Measurements from ENCODE around the gene MERTK. TPM values are rescaled to one million over a fixed set of nuclear protein-coding genes. Genes with fewer than 3 reads are reported as not detected.
A peak's percentile ranks its signal among the peaks of the same experiment; 100 is the strongest.
"Not testable (repeated sequence)": the region's sequence is repeated elsewhere in the genome, so short reads cannot be mapped to it uniquely, and the experiment has no call there.

Gene MERTK
- polyA plus RNA-seq, 1 experiment = 0.07 TPM

DNA sequence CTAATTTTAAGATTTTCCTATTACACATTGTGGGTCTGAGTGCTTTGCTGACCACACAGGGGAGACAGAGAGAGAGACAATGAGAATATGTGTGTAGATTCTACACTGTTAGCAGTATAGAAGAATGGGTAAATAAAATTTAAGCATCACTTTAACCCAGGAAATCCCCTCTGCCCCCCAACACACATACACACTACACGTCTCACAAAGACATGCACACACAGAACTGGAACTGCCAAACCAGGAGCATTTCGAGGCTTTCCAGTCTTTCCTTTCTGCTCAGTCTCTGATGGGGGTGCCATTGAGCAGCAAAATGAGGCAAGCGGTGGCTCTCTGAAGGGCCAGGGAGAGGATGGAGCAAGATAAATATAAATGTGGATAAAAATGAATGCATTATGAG lies 2.5 kb downstream of the MERTK start:
- H3K4me3 ChIP-seq (ENCODE audit: low read depth, low read length) = no peak overlapping the region
- peaks cover 25% of the 10 kb centered on the region for H3K27me3 ChIP-seq (ENCODE audit: control insufficient read depth, insufficient read depth, low read length)
- POLR2A ChIA-PET = no interaction called here
- TF ChIP-seq, protein P1, sequence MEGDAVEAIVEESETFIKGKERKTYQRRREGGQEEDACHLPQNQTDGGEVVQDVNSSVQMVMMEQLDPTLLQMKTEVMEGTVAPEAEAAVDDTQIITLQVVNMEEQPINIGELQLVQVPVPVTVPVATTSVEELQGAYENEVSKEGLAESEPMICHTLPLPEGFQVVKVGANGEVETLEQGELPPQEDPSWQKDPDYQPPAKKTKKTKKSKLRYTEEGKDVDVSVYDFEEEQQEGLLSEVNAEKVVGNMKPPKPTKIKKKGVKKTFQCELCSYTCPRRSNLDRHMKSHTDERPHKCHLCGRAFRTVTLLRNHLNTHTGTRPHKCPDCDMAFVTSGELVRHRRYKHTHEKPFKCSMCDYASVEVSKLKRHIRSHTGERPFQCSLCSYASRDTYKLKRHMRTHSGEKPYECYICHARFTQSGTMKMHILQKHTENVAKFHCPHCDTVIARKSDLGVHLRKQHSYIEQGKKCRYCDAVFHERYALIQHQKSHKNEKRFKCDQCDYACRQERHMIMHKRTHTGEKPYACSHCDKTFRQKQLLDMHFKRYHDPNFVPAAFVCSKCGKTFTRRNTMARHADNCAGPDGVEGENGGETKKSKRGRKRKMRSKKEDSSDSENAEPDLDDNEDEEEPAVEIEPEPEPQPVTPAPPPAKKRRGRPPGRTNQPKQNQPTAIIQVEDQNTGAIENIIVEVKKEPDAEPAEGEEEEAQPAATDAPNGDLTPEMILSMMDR (IDR thresholded peaks at IDR 0.05; ENCODE audit: insufficient read depth, low read depth, low read length) = peak; percentile 26; the same call in 1 of the 2 replicates
- CTCF ChIA-PET = interaction anchor here (0.8 to 2.1 kb wide), 5 partner anchors 13 to 151 kb away, joined by 3 to 8 read pairs (median 3); no protein-coding TSS in a partner anchor
- no peaks in the 10 kb centered on the region for H3K36me3 ChIP-seq (ENCODE audit: control insufficient read depth, insufficient read depth, low read length)
- no peak for DNase-seq (ENCODE audit: low read depth)

DNA sequence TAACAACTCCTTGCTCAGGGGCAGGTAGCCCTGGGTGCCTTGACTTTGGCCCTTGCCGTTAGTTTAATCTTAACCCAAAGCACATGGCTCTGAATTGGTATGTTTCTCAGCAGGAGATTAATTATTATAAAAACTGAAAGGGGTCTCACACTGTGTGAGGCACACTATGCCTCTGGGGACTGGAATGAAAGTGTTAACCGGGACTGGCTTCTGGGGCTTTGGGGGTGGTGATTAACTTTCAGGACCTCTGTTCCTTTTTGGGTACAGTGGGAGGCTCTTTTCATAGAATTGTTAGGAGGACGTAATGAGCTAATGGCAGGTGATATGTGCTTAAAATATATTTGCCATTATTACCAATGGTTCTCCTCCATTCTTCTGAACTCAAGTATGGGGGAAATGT lies 5.1 kb downstream of the MERTK start:
- peaks cover 29% of the 10 kb centered on the region for H3K27me3 ChIP-seq (ENCODE audit: control insufficient read depth, insufficient read depth, low read length)
- ChIA-PET POLR2A (interaction anchor here (0.6 kb wide), 1 partner anchor 244 kb away, joined by 3 read pairs; no protein-coding TSS in a partner anchor), CTCF (interaction anchor here (0.8 to 1.4 kb wide), 3 partner anchors 8 to 146 kb away, joined by 3 to 4 read pairs (median 3); no protein-coding TSS in a partner anchor)
- H3K4me3 ChIP-seq (ENCODE audit: low read depth, low read length) = no peak overlapping the region
- TF ChIP-seq, protein P1 (IDR thresholded peaks at IDR 0.05; ENCODE audit: insufficient read depth, low read depth, low read length) = no peak
- DNase-seq (ENCODE audit: low read depth) = no peak
- no peaks in the 10 kb centered on the region for H3K36me3 ChIP-seq (ENCODE audit: control insufficient read depth, insufficient read depth, low read length)

DNA sequence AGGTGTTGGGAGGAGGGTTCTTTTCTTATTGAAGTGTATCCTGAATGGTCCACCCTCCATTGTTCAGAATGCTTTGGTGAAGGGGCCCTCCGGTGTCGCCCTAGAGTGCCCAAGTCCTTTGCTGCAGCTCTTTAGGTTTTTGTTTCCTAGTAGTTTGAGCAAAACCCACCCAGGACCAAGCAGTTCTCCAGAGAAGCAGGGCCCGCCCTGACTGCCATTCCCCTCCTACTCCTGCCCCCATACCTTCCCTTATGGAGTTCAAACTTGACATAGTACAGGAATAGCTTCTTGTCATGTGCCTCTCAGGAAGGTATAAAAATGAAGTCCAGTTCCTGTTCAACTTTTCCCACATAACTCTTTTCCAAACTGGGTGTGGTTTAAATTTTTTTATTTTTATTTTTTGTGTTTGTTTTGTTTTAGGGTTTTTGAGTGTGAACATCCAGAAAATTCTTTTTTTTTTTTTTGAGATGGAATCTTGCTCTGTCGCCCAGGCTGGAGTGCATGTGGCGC lies 5.6 kb downstream of the MERTK start:
- no peak overlapping the region for H3K4me3 ChIP-seq (ENCODE audit: low read depth, low read length)
- CTCF ChIA-PET = interaction anchor here (0.8 to 1.4 kb wide), 3 partner anchors 9 to 146 kb away, joined by 3 to 4 read pairs (median 3); no protein-coding TSS in a partner anchor
- H3K27me3 ChIP-seq (ENCODE audit: control insufficient read depth, insufficient read depth, low read length) = peaks cover 27% of the 10 kb centered on the region
- POLR2A ChIA-PET = interaction anchor here (0.6 kb wide), 1 partner anchor 245 kb away, joined by 3 read pairs; no protein-coding TSS in a partner anchor
- no peaks in the 10 kb centered on the region for H3K36me3 ChIP-seq (ENCODE audit: control insufficient read depth, insufficient read depth, low read length)
- DNase-seq (ENCODE audit: low read depth) = no peak
- TF ChIP-seq, protein P1 (IDR thresholded peaks at IDR 0.05; ENCODE audit: insufficient read depth, low read depth, low read length) = no peak

DNA sequence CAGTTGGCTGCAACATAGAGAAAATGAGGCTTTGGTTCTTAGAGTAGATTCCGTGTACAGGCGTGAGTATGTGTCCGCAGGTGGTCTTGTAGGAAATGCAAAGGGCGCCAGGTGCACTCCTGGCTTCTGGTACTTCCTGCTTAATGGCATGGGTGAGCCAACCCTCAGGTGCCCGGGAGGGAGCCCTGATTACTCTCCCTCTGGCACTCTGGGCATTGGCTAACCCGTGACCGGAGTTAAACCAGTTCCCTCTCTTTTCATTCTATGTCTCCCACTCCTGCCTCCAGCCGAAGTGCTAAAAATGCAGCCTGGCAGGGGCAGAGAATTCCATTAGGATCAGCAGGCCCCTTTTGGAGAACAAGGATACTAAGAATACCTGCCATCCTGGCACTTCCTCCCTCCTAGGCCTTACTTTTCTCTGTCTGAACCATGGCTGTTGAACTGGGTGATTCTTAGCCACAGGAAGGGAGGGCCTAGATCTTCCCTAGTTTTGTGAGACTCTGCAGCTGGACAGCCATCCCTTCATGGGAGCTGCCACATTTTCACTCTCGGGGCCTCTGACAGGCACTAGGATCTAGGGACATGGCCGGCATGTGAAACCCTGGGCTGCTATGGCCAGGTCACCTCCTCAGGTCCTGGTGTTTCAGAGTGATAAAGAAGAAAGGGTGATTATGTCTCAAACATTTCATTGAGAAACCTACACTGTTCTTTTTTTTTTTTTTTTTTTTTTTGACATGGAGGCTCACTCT lies 6.5 kb downstream of the MERTK start:
- Histone ChIP-seq H3K4me3 (ENCODE audit: low read depth, low read length) (no peak overlapping the region), H3K27me3 (ENCODE audit: control insufficient read depth, insufficient read depth, low read length) (peaks cover 20% of the 10 kb centered on the region), H3K36me3 (ENCODE audit: control insufficient read depth, insufficient read depth, low read length) (no peaks in the 10 kb centered on the region)
- ChIA-PET POLR2A (interaction anchor here (0.6 kb wide), 1 partner anchor 100 kb away, joined by 4 read pairs; no protein-coding TSS in a partner anchor), CTCF (interaction anchor here (1.4 kb wide), 1 partner anchor 17 kb away, joined by 4 read pairs; no protein-coding TSS in a partner anchor)
- DNase-seq (ENCODE audit: low read depth) = no peak
- TF ChIP-seq, protein P1 (IDR thresholded peaks at IDR 0.05; ENCODE audit: insufficient read depth, low read depth, low read length) = no peak

DNA sequence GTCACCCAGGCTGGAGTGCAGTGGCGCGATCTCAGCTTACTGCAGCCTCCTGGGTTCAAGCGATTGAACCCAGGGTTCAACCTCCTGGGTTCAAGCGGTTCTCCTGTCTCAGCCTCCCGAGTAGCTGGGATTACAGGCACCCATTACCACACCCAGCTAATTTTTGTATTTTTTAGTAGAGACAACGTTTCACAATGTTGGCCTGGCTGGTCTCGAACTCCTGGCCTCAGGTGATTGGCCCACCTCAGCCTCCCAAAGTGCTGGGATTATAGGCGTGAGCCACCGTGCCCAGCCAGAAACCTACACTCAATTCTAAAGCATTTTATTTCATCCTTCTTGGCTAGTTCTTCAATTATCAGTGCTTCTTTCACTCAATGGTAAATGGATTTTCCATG lies 7.1 kb downstream of the MERTK start:
- DNase-seq (ENCODE audit: low read depth); POLR2A ChIA-PET; H3K36me3 ChIP-seq (ENCODE audit: control insufficient read depth, insufficient read depth, low read length); H3K4me3 ChIP-seq (ENCODE audit: low read depth, low read length): not testable (repeated sequence)
- peaks cover 21% of the 10 kb centered on the region for H3K27me3 ChIP-seq (ENCODE audit: control insufficient read depth, insufficient read depth, low read length)
- CTCF ChIA-PET = interaction anchor here (1.4 kb wide), 1 partner anchor 18 kb away, joined by 4 read pairs; no protein-coding TSS in a partner anchor

Data from BJ (cell line).